ENCODE data around the gene SPDYE3. TPM values are rescaled to one million over a fixed set of nuclear protein-coding genes. Genes with fewer than 3 reads are reported as not detected.
"Not testable (repeated sequence)": the region's sequence is repeated elsewhere in the genome, so short reads cannot be mapped to it uniquely, and the experiment has no call there.

The SPDYE3 gene
- total and polyA plus RNA-seq, 4 donors, result 0.07 to 1.7 TPM; not detected in 2

DNA sequence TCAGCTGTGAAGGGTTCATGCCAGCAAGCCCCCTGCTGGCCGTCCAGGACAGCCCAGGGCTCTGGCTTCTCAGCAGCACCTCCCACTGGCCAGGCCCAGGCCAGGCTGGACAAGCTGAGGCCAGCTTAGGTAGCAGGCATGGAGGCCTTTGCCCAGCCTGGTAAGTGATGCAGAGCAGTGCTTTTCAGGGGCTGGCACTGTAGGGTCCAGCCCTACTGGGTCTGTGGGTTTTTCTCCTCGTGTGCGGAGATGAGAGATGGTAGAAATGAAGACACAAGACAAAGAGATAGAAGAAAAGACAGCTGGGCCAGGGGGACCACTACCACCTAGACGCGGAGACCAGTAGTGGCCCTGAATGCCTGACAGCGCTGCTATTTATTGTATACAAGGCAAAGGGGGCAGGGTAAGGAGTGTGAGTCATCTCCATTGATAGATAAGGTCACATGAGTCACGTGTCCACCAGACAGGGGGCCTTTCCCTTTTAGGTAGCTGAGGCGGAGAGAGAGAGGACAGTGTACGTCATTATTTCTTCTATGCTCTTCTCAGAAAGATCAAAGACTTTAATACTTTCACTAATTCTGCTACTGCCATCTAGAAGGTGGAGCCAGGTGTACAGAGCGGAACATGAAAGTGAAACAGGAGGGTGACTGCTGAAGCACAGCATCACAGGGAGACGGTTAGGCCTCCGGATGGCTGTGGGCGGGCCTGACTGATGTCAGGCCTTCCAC lies 37.2 kb downstream of the SPDYE3 start:
- not testable (repeated sequence) for H3K4me1 ChIP-seq (ENCODE audit: control insufficient read depth in 4 of 4, insufficient read depth in 4 of 4, low read length in 3 of 4); H3K9ac ChIP-seq (ENCODE audit: low read depth in 1 of 2, low read length in 2 of 2); H3K27me3 ChIP-seq (ENCODE audit: control insufficient read depth in 4 of 4, insufficient read depth in 4 of 4, low read length in 3 of 4); H3K4me3 ChIP-seq (ENCODE audit: low read depth in 1 of 3, low read length in 3 of 3); H3K9me3 ChIP-seq (ENCODE audit: control insufficient read depth in 4 of 4, low read length in 3 of 4); DNase-seq (ENCODE audit: low spot score)
- TF ChIP-seq JUND (IDR thresholded peaks at IDR 0.05), result peak; percentile 46 to 68
- H3K36me3 ChIP-seq (ENCODE audit: control insufficient read depth in 4 of 4, insufficient read depth in 3 of 4, low read depth in 1 of 4, low read length in 3 of 4), result peaks cover 16 to 38% (median 32%) of the 10 kb centered on the region in 4 donors
- 66% methylated on average over 10 of the region's 13 CpGs for WGBS
- H3K27ac ChIP-seq (ENCODE audit: low read depth in 1 of 2, low read length in 2 of 2), result peak overlapping the region; percentile 43 to 65

DNA sequence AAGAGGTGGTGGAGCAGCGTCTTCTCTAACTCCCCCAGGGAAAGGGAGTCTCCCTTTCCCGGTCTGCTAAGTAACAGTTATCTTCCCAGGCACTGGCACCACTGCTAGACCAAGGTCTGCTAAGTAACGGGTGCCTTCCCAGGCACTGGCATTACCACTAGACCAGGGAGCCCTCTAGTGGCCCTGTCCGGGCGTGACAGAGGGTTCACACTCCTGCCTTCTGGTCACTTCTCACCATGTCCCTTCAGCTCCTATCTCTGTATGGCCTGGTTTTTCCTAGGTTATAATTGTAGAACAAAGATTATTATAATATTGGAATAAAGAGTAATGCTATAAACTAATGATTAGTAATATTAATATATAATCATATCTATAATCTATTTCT lies 37.8 kb downstream of the SPDYE3 start:
- not testable (repeated sequence) for H3K4me1 ChIP-seq (ENCODE audit: control insufficient read depth in 4 of 4, insufficient read depth in 4 of 4, low read length in 3 of 4); H3K4me3 ChIP-seq (ENCODE audit: low read depth in 1 of 3, low read length in 3 of 3); H3K9ac ChIP-seq (ENCODE audit: low read depth in 1 of 2, low read length in 2 of 2); H3K9me3 ChIP-seq (ENCODE audit: control insufficient read depth in 4 of 4, low read length in 3 of 4); H3K27ac ChIP-seq (ENCODE audit: low read depth in 1 of 2, low read length in 2 of 2); H3K27me3 ChIP-seq (ENCODE audit: control insufficient read depth in 4 of 4, insufficient read depth in 4 of 4, low read length in 3 of 4)
- H3K36me3 ChIP-seq (ENCODE audit: control insufficient read depth in 4 of 4, insufficient read depth in 3 of 4, low read depth in 1 of 4, low read length in 3 of 4), result peaks cover 16 to 42% (median 34%) of the 10 kb centered on the region in 4 donors
- TF ChIP-seq, protein P1, sequence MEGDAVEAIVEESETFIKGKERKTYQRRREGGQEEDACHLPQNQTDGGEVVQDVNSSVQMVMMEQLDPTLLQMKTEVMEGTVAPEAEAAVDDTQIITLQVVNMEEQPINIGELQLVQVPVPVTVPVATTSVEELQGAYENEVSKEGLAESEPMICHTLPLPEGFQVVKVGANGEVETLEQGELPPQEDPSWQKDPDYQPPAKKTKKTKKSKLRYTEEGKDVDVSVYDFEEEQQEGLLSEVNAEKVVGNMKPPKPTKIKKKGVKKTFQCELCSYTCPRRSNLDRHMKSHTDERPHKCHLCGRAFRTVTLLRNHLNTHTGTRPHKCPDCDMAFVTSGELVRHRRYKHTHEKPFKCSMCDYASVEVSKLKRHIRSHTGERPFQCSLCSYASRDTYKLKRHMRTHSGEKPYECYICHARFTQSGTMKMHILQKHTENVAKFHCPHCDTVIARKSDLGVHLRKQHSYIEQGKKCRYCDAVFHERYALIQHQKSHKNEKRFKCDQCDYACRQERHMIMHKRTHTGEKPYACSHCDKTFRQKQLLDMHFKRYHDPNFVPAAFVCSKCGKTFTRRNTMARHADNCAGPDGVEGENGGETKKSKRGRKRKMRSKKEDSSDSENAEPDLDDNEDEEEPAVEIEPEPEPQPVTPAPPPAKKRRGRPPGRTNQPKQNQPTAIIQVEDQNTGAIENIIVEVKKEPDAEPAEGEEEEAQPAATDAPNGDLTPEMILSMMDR (IDR thresholded peaks at IDR 0.05; ENCODE audit: low read depth, low read length, missing input control), result peak; percentile 35
- peak; percentile 49 to 62 for TF ChIP-seq RAD21 (IDR thresholded peaks at IDR 0.05)
- DNase-seq (ENCODE audit: low spot score), result peak; percentile 60
- WGBS, result 5% methylated on average over 3 of the region's 5 CpGs

DNA sequence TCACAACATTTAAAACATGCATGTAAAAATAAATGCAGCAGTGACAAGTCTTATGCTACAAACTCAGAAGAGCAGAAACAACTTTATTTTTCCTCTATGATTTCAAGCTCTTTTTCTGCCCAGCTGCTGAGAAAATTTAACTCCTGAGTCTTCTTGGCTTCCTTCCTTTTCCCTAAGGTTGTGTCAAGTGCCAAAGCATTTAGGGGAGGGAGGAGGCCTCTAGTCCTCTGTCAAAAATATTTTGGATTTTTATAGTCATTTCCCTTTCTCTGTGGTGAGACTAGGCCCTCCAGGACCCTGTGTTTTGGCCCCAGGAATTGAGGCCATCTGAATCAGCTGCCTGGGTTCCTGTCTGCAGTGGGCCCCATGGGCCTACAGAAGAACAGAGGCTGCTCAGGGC lies 39.4 kb downstream of the SPDYE3 start:
- no peak for DNase-seq (ENCODE audit: low spot score)
- H3K9ac ChIP-seq (ENCODE audit: low read depth in 1 of 2, low read length in 2 of 2), result no peak overlapping the region
- H3K27ac ChIP-seq (ENCODE audit: low read depth in 1 of 2, low read length in 2 of 2), result no peak overlapping the region
- no peaks in the 10 kb centered on the region for H3K27me3 ChIP-seq (ENCODE audit: control insufficient read depth in 4 of 4, insufficient read depth in 4 of 4, low read length in 3 of 4)
- TF ChIP-seq RAD21 (IDR thresholded peaks at IDR 0.05) (no peak), EGR1 (IDR thresholded peaks at IDR 0.05; ENCODE audit: low read depth in 2 of 2) (no peak), NR2F2 (IDR thresholded peaks at IDR 0.05) (no peak), HNF4G (IDR thresholded peaks at IDR 0.05) (no peak), FOXA1 (IDR thresholded peaks at IDR 0.05) (no peak), YY1 (IDR thresholded peaks at IDR 0.05) (no peak)
- TF ChIP-seq, protein P2, sequence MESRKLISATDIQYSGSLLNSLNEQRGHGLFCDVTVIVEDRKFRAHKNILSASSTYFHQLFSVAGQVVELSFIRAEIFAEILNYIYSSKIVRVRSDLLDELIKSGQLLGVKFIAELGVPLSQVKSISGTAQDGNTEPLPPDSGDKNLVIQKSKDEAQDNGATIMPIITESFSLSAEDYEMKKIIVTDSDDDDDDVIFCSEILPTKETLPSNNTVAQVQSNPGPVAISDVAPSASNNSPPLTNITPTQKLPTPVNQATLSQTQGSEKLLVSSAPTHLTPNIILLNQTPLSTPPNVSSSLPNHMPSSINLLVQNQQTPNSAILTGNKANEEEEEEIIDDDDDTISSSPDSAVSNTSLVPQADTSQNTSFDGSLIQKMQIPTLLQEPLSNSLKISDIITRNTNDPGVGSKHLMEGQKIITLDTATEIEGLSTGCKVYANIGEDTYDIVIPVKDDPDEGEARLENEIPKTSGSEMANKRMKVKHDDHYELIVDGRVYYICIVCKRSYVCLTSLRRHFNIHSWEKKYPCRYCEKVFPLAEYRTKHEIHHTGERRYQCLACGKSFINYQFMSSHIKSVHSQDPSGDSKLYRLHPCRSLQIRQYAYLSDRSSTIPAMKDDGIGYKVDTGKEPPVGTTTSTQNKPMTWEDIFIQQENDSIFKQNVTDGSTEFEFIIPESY (IDR thresholded peaks at IDR 0.05), result no peak
- H3K36me3 ChIP-seq (ENCODE audit: control insufficient read depth in 4 of 4, insufficient read depth in 3 of 4, low read depth in 1 of 4, low read length in 3 of 4), result peaks cover 20 to 49% (median 42%) of the 10 kb centered on the region in 4 donors
- H3K4me1 ChIP-seq (ENCODE audit: control insufficient read depth in 4 of 4, insufficient read depth in 4 of 4, low read length in 3 of 4), result peaks cover 0 to 4% (median 0%) of the 10 kb centered on the region in 4 donors
- no peaks in the 10 kb centered on the region for H3K9me3 ChIP-seq (ENCODE audit: control insufficient read depth in 4 of 4, low read length in 3 of 4)
- no peak overlapping the region for H3K4me3 ChIP-seq (ENCODE audit: low read depth in 1 of 3, low read length in 3 of 3)

DNA sequence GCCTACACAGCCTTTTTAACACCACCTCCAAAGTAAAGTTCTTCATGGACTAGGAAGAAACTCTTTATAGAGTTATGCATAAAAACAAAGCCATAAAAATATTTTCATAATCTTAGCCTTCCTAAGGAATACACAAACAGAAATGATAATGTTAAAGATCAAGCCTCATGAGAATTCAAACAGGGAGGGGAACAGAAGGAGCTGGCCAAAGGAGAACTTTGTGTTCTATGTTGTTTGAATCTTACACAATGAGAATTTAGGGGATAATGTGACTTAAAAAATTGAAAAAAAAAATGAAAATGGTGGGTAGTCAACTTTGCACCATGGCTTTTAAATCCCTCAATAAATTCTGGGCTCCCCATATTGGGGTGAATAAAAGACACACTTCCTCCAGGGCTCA lies 41.3 kb downstream of the SPDYE3 start:
- no peak for TF ChIP-seq JUND (IDR thresholded peaks at IDR 0.05)
- Histone ChIP-seq H3K27ac (ENCODE audit: low read depth in 1 of 2, low read length in 2 of 2) (no peak overlapping the region), H3K36me3 (ENCODE audit: control insufficient read depth in 4 of 4, insufficient read depth in 3 of 4, low read depth in 1 of 4, low read length in 3 of 4) (peaks cover 26 to 56% (median 40%) of the 10 kb centered on the region in 4 donors), H3K4me1 (ENCODE audit: control insufficient read depth in 4 of 4, insufficient read depth in 4 of 4, low read length in 3 of 4) (peaks cover 0 to 4% (median 0%) of the 10 kb centered on the region in 4 donors), H3K9ac (ENCODE audit: low read depth in 1 of 2, low read length in 2 of 2) (no peak overlapping the region), H3K4me3 (ENCODE audit: low read depth in 1 of 3, low read length in 3 of 3) (no peak overlapping the region), H3K9me3 (ENCODE audit: control insufficient read depth in 4 of 4, low read length in 3 of 4) (no peaks in the 10 kb centered on the region), H3K27me3 (ENCODE audit: control insufficient read depth in 4 of 4, insufficient read depth in 4 of 4, low read length in 3 of 4) (no peaks in the 10 kb centered on the region)
- DNase-seq (ENCODE audit: low spot score), result no peak
